SU-DHL-6 (cell line): ENCODE measurements around the gene VCAN.

Experiments used
- CTCF ChIP-seq: fragments of 200-600 bp; sonication (generic); IDR thresholded peaks from one replicate; pipeline ENCODE4 v1.5.1; 2017; ENCODE audit warnings: antibody characterized with exemption, mild to moderate bottlenecking, low read length, moderate library complexity; ENCODE audit not compliant: insufficient read depth, poor library complexity, severe bottlenecking
- EZH2phosphoT487 ChIP-seq: fragments of 200-600 bp; sonication (generic), shearing (Covaris generic); conservative IDR thresholded peaks from 2 replicates; pipeline ENCODE4 v1.6.1; 2018; ENCODE audit warnings: mild to moderate bottlenecking, antibody characterized with exemption, low read length, moderate library complexity, mixed read lengths

DNA sequence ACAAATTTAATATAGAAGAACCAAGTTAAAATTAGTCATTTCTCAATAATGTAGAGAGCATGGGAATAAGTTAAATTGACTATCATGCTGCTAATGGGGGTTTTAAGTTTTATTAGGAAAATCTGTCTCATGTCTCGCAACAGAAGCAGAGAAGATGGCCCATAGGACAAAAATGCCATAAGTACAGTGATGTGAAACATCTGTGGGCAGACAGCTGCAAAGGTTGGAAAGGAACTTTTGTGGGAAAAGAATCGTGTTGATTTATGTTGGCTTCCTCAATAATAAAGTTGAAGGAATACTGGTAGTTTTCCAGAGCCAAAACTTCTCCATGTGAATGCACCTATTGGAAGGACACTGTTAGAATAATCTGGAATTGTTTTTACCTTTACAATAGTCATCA, 44.8 kb downstream of the VCAN start:
- TF ChIP-seq CTCF (no peak), EZH2phosphoT487 (no peak)
